Sigmoid colon (tissue), 7 donors: ENCODE results near the gene ALDH3B1. TPM values are rescaled to one million over a fixed set of nuclear protein-coding genes. Genes with fewer than 3 reads are reported as not detected.
A peak's percentile ranks its signal among the peaks of the same experiment; 100 is the strongest.
"Not testable (repeated sequence)": the region's sequence is repeated elsewhere in the genome, so short reads cannot be mapped to it uniquely, and the experiment has no call there.

Source experiments
- DNase-seq: peaks from one replicate; pipeline ENCODE4 v3.0.0-alpha.2; 2019
- H3K27ac ChIP-seq, 4 donors: fragments of 200-600 bp; sonication (generic); one replicate each; pipeline ENCODE4 v1.5.1; 2016 to 2019; ENCODE audit warnings: mild to moderate bottlenecking in 1 of 4
- H3K27me3 ChIP-seq, 3 donors: fragments of 200-600 bp; sonication (generic); one replicate each; pipeline ENCODE4 v1.5.1; 2019; ENCODE audit warnings: mild to moderate bottlenecking in 1 of 3
- H3K36me3 ChIP-seq, 4 donors: fragments of 200-600 bp; sonication (generic); one replicate each; pipeline ENCODE4 v1.5.1; 2016 to 2019
- H3K4me1 ChIP-seq, 4 donors: fragments of 200-600 bp; sonication (generic); one replicate each; pipeline ENCODE4 v1.5.1; 2017 to 2019
- H3K4me3 ChIP-seq, 4 donors: fragments of 200-600 bp; sonication (generic); one replicate each; pipeline ENCODE4 v1.5.1; 2017 to 2019; ENCODE audit warnings: mild to moderate bottlenecking in 2 of 4, moderate library complexity in 1 of 4
- H3K9me3 ChIP-seq, 4 donors: fragments of 200-600 bp in 3 of 4; sonication (generic) in 3 of 4; one replicate each; pipeline versions ENCODE4 v1.5.1 to v1.6.1; 2013 to 2019
- EP300 ChIP-seq, 4 donors: sonication (generic); formaldehyde crosslinking; IDR thresholded peaks; one replicate each; pipeline ENCODE4 v1.6.1; 2017; ENCODE audit warnings: antibody characterized with exemption in 4 of 4
- POLR2A ChIP-seq, 2 donors: fragments of 450-650 bp; IDR thresholded peaks; one replicate each; pipeline ENCODE4 v1.6.1; 2016; ENCODE audit warnings: antibody characterized with exemption in 2 of 2, mild to moderate bottlenecking in 2 of 2, moderate library complexity in 2 of 2
- POLR2AphosphoS5 ChIP-seq, 4 donors: sonication (generic); formaldehyde crosslinking; IDR thresholded peaks; one replicate each; pipeline ENCODE4 v1.6.1; 2017; ENCODE audit warnings: antibody characterized with exemption in 4 of 4
- WGBS, 2 donors: extraction: QIAGEN DNeasy Blood & Tissue Kit; methylation state at CpG; one replicate each; pipeline ENCODE4 v1.1.7; 2013; 5-methylcytosine and 5-hydroxymethylcytosine counted together
- intact Hi-C: fragments of 100-400 bp; cut with DNase I; formaldehyde crosslinking; loops from one replicate; pipeline ENCODE4 v1.15.1; 2023
- polyA plus RNA-seq, 3 donors: library from polyadenylated mRNA; stranded (reverse); fragments of 200-250 nt; gene quantifications; one replicate each; pipeline ENCODE4 v1.2.3, GENCODE V29; 2013
- total RNA-seq, 4 donors: library from RNA; depleted of rRNA; stranded (reverse); fragments of >200 nt; gene quantifications; one replicate each; pipeline ENCODE4 v1.1.0, GENCODE V29; 2016
- TF ChIP-seq, protein P1 (sequence below), 4 experiments: fragments of 450-650 bp in 3 of 4; fragments of 200-600 bp in 1 of 4; IDR thresholded peaks; one replicate each; pipeline ENCODE4 v1.5.1; 2016 to 2019; ENCODE audit warnings: antibody characterized with exemption in 4 of 4, mild to moderate bottlenecking in 3 of 4, moderate library complexity in 2 of 4
- donor health status: healthy with polysubstance abuse.
- donor health status: Bipolar disorder and iron deficiency.
- donor health status: healthy.

The ALDH3B1 gene, protein sequence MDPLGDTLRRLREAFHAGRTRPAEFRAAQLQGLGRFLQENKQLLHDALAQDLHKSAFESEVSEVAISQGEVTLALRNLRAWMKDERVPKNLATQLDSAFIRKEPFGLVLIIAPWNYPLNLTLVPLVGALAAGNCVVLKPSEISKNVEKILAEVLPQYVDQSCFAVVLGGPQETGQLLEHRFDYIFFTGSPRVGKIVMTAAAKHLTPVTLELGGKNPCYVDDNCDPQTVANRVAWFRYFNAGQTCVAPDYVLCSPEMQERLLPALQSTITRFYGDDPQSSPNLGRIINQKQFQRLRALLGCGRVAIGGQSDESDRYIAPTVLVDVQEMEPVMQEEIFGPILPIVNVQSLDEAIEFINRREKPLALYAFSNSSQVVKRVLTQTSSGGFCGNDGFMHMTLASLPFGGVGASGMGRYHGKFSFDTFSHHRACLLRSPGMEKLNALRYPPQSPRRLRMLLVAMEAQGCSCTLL
- total RNA-seq, result 10 to 100 TPM in 3 of 4 donors, 1 to 10 TPM in 1; 9.4 to 14.7 (median 11.7) TPM
- polyA plus RNA-seq, result 10 to 100 TPM in 1 of 3 donors, 1 to 10 TPM in 2; 6.2 to 11.0 (median 7.8) TPM

DNA sequence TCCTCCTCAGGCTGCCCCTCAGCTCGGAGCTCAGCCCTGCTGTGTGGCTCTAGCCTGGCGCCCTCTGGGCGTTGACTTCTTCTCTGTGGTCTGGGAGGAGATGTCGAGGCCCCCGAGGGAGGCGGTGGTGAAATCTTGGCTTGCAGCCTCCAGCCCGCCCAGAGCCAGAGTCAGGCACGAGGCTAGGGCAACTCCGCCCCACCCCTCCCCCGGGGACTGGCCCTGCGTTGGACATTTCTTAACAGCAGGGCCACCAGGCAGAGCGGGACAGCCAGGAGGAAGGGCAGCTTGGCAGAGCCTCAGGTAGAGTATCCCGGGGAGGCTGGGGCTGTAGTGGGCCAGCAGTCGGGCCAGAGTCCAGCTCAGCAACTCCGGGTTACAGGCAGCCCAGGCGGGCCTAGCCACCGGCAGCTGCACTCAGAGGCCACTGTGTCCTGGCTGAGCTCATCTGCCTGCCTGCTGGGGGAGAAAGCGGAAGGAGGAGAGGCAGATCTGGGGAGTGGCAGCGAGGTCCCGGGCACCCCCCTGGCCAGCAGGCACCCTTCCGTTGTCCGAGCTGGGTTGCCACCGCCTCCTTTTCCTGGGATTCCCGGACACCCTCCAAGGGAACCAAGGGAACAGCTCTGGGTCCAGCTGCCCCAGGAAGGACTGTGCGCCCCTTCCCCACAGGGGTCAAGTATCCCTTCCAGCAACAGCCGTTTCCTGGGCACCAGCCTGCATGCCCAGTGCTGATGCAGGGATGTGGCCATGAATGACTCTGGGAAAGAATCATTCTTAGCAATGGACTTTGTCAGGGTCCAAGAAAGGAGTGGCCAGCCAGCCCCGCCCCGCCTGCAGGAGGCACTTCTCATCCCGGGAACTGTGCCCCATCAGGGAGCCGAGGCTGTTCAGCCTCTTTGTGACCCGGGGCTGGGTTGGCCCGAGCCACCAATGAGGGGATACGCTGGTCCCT lies at the start of gene ALDH3B1:
ALDH3B1 (plus strand) TSS at position 238 of the 952 bp plus-strand sequence. CDS start 4,971 bp downstream, outside the sequence.
- TF ChIP-seq, protein P1, sequence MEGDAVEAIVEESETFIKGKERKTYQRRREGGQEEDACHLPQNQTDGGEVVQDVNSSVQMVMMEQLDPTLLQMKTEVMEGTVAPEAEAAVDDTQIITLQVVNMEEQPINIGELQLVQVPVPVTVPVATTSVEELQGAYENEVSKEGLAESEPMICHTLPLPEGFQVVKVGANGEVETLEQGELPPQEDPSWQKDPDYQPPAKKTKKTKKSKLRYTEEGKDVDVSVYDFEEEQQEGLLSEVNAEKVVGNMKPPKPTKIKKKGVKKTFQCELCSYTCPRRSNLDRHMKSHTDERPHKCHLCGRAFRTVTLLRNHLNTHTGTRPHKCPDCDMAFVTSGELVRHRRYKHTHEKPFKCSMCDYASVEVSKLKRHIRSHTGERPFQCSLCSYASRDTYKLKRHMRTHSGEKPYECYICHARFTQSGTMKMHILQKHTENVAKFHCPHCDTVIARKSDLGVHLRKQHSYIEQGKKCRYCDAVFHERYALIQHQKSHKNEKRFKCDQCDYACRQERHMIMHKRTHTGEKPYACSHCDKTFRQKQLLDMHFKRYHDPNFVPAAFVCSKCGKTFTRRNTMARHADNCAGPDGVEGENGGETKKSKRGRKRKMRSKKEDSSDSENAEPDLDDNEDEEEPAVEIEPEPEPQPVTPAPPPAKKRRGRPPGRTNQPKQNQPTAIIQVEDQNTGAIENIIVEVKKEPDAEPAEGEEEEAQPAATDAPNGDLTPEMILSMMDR (IDR thresholded peaks at IDR 0.05), result no peak
- TF ChIP-seq EP300 (IDR thresholded peaks at IDR 0.05) (no peak), POLR2A (IDR thresholded peaks at IDR 0.05) (peak; percentile 15 to 38), POLR2AphosphoS5 (IDR thresholded peaks at IDR 0.05) (peak; percentile 61 to 80 (median 72))
- Histone ChIP-seq H3K4me1 (peaks cover 0 to 67% (median 54%) of the 10 kb centered on the region in 4 donors), H3K4me3 (peak within 1 kb of the TSS; percentile 19 to 50 (median 41)), H3K36me3 (no peaks in the 10 kb centered on the region), H3K27me3 (no peaks in the 10 kb centered on the region), H3K27ac (peak within 1 kb of the TSS; percentile 87 to 93 (median 90)), H3K9me3 (no peaks in the 10 kb centered on the region)
- peak; percentile 96 for DNase-seq
- 6 to 31% methylated on average over 33 of the region's 33 CpGs for WGBS, 2 donors
- intact Hi-C loops, result loop anchor here (2.0 kb wide), 2 partner anchors 20 to 28 kb away; partner anchors contain the start of genes NDUFS8 and TCIRG1

DNA sequence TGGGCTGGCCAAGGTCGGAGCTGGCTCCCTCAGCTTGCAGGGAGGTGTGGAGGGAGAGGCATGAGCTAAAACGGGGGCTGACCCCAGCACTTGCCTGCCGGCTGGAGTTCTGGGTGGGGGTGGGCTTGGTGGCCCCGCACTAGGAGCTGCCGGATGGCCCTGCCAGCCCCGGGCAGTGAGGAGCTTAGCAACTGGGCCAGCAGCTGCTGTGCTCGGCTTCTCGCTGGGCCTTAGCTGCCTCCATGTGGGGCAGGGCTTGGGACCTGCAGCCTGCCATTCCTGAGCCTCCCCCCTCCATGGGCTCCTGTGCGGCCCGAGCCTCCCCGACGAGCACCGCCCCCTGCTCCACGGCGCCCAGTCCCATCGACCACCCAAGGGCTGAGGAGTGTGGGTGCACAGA lies 46.9 kb upstream of the ALDH3B1 start:
- DNase-seq, H3K27me3 ChIP-seq, H3K27ac ChIP-seq, H3K4me1 ChIP-seq, H3K36me3 ChIP-seq, H3K9me3 ChIP-seq, H3K4me3 ChIP-seq, intact Hi-C loops: not testable (repeated sequence)
- WGBS, 2 donors, result 92 to 95% methylated on average over 16 of the region's 16 CpGs

DNA sequence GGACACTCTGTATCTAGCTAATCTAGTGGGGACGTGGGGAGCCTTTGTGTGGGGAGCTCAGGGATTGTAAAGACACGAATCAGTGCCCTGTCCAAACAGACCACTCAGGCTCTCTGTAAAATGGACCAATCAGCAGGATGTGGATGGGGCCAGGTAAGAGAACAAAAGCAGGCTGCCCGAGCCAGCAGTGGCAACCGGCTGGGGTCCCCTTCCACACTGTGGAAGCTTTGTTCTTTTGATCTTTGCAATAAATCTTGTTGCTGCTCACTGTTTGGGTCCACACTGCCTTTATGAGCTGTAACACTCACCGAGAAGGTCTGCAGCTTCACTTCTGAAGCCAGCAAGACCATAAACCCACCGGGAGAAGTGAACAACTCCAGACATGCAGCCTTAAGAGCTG lies 46.2 kb upstream of the ALDH3B1 start:
- H3K27me3 ChIP-seq, H3K36me3 ChIP-seq, H3K9me3 ChIP-seq, intact Hi-C loops, H3K4me1 ChIP-seq, H3K4me3 ChIP-seq, H3K27ac ChIP-seq, DNase-seq: not testable (repeated sequence)
- 54 to 59% methylated on average over 6 of the region's 6 CpGs for WGBS, 2 donors

DNA sequence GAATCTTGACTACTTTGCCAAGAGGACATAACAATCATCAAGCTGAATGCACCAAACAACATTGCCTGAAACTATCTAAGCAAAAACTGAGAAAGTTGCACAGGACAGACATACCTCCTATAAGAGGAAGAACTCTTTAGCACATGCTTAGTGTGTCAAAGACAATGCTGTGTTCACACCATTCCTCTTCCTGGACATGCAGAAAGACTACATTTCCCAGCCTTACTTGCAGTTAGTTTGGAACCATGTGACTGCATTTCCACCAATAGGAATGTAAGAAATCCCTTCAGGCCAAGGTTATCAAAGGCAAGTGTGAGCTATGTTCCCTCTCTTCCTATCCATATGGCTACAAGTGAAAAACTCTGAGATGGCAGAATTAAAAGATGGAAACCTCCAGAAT lies 45.4 kb upstream of the ALDH3B1 start:
- DNase-seq, H3K9me3 ChIP-seq, intact Hi-C loops: not testable (repeated sequence)

DNA sequence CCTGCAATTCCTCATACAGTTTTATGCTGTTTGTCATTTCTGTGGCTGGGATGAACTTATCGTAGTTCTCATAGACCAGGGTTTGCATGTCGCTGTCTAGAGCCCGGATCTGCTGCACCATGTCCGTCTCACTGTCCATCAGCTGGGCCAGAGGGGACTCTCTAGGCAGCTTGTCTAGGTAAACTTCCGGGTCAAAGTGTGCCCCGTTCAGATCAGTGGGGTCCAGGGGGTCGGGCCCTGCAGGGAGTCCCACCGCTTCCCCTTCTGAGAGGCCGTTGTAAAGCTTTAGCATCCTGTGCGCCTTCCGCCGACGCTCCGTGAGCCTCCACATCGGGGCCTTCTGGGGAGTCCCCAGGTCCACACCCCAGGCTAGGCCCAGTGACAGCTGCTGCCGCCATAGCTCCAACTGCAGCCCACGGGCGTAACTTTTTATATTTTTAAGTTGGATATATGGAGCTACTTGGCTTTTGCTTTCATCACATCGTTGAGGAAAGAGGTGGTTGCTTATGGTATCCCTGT lies 44.2 kb upstream of the ALDH3B1 start:
- H3K27ac ChIP-seq, H3K4me1 ChIP-seq, intact Hi-C loops, H3K4me3 ChIP-seq, H3K36me3 ChIP-seq, H3K27me3 ChIP-seq, H3K9me3 ChIP-seq, DNase-seq: not testable (repeated sequence)
- WGBS, 2 donors, result 85 to 91% methylated on average over 19 of the region's 19 CpGs

More for the DNA sequence above, 45.4 kb upstream of the ALDH3B1 start:
- H3K27ac ChIP-seq, H3K4me1 ChIP-seq, H3K27me3 ChIP-seq, H3K4me3 ChIP-seq, H3K36me3 ChIP-seq: not testable (repeated sequence)

DNA sequence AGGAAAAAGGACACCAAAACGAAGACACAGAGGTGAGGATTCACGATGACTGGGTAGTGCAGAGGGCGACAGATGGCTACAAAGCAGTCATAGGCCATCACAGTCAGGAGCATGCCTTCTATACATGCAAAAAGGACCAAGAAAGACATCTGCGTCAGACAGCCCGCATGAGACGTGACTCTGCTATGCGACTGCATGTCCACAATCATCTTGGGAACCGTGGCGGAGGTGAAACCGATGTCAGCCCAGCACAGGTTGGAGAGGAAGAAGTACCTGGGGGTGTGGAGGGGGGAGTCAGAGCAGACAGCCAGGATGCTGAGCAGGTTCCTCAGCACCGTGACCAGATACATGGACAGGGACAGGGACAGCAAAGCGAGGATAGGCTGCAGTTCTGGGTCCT lies 35.4 kb upstream of the ALDH3B1 start:
- DNase-seq, result peak; percentile 37
- H3K27me3 ChIP-seq, H3K27ac ChIP-seq, H3K4me1 ChIP-seq, H3K9me3 ChIP-seq, H3K4me3 ChIP-seq, H3K36me3 ChIP-seq, intact Hi-C loops: not testable (repeated sequence)
- 89 to 93% methylated on average over 12 of the region's 12 CpGs for WGBS, 2 donors

DNA sequence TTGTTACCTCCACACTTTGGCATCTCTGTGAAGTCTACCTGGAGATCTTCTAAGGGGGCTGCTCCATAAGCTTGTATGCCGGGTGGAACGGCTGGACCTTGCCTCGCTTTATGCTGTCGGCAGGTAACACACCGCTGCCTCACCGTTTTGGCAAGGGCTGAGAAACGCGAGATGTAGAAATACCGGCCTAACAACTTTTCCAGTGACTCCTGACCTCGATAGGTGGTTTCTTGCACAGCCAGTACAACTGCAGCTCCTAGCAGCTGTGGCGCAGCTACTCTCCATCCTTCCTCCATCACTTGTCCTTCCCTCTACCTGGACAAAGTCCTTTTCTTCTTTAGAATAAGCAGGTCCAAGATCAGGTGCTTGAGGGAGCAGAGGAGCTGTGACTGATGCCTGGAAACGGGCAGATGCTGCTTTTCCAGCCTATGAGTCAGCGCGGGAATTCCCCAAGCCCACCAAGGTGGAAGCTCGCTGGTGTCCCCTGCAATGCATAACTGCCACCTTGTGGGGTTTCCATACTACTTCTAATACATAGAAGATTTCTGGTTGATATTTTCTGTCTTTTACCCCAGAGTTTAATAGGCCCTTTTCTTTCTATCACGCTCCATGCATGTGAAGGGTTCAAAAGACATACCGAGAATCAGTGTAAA lies 31.2 kb upstream of the ALDH3B1 start:
- H3K4me1 ChIP-seq, H3K36me3 ChIP-seq, H3K4me3 ChIP-seq, H3K27ac ChIP-seq, H3K9me3 ChIP-seq, intact Hi-C loops, H3K27me3 ChIP-seq: not testable (repeated sequence)
- peak; percentile 7 for DNase-seq
- 22 to 56% methylated on average over 17 of the region's 17 CpGs for WGBS, 2 donors

DNA sequence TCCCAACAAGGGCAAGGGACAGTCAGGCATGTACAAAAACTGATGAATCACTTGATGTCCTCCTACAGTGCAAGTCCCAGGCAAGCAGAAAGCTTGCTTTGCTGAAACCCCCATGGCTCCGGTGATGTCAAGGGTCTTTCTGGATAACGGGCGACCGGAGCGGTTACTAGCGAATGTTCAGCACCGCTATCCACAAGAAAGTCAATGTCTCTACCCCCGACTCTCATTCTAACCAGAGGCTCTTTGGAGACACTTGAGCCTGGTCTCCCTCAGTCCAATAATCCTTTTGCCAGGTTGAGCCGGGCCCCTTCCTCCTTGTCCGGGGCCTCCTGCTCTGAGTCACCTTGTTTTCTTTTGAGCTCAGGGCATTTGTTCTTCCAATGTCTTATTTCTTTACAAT lies 28.9 kb upstream of the ALDH3B1 start:
- H3K4me1 ChIP-seq, H3K36me3 ChIP-seq, H3K27me3 ChIP-seq, H3K4me3 ChIP-seq, H3K9me3 ChIP-seq, intact Hi-C loops, DNase-seq, H3K27ac ChIP-seq: not testable (repeated sequence)
- 93 to 97% methylated on average over 10 of the region's 10 CpGs for WGBS, 2 donors

DNA sequence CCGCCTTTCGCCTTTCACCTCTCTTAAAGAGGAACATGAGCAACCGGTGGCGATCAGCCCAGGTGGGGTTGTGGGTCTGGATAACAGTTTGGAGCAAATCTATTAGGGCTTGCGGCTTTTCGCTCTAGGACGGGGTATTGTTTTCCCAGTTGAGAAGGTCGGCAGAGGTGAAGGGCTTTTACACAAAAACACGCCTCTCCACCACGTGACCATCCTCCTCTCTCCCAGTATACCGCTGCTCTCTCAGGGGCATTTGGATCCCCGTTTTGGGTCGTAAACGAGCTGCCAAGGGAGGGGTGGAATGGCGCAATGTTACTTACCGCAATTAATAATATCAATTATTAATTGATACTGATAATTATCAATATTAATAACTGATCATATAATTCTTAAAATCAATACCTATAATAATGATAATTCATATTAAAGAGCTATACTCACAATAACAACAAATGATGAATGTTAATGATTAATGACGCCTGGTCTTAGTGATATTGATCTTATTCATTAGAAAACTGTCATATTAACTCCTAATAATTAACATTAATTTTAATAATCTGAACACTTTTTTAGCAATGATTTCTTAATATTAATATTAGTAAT lies 27.8 kb upstream of the ALDH3B1 start:
- H3K27ac ChIP-seq, H3K27me3 ChIP-seq, DNase-seq, H3K36me3 ChIP-seq, H3K4me3 ChIP-seq, H3K9me3 ChIP-seq, H3K4me1 ChIP-seq, intact Hi-C loops: not testable (repeated sequence)
- 80 to 81% methylated on average over 17 of the region's 17 CpGs for WGBS, 2 donors
